Measurements from ENCODE around the gene RRP1.

GRCh38 chr21:43829575-43830119 lies 40.3 kb downstream of the RRP1 start:
- TF ChIP-seq POLR2A (IDR thresholded peaks at IDR 0.05) (no peak), CTCF (IDR thresholded peaks at IDR 0.05) (no peak), POLR2AphosphoS5 (IDR thresholded peaks at IDR 0.05; ENCODE audit: insufficient read depth in 1 of 2, low read depth in 1 of 2) (no peak)

All from vagina (tissue), 2 donors.